ENCODE results near the gene DCAF8. TPM values are rescaled to one million over a fixed set of nuclear protein-coding genes. Genes with fewer than 3 reads are reported as not detected.

DCAF8 gene
- total and polyA plus RNA-seq, 2 experiments from 2014 or later: 55.0 to 104 TPM

GRCh38 chr1:160167056-160167455, 95.3 kb downstream of the DCAF8 start (continued):
- no peak for TF ChIP-seq ZNF462 (CRISPR knock-in tag; IDR thresholded peaks at IDR 0.05)

GRCh38 chr1:160166166-160166868, 96.0 kb downstream of the DCAF8 start:
- H4K20me1 ChIP-seq (replicated peaks; ENCODE audit: insufficient read depth): no peaks in the 10 kb centered on the region
- H3K79me2 ChIP-seq (replicated peaks; ENCODE audit: insufficient read depth): no peaks in the 10 kb centered on the region
- no peaks in the 10 kb centered on the region for H3K36me3 ChIP-seq (ENCODE audit: insufficient read depth)
- no peak overlapping the region for H3K4me3 ChIP-seq
- DNase-seq (ENCODE audit: low spot score) (no peak), ATAC-seq (no peak)
- H3K27ac ChIP-seq (ENCODE audit: low read depth): no peak overlapping the region
- Mint-ChIP-seq H3K4me3 (no peak overlapping the region; the same call in 2 of the 3 replicates), H3K27ac (no peak overlapping the region), H3K36me3 (ENCODE audit: low read depth) (no peaks in the 10 kb centered on the region), H3K27me3 (ENCODE audit: insufficient read depth, low read depth, poor library complexity) (peaks cover 15% of the 10 kb centered on the region), H3K4me1 (peaks cover 53% of the 10 kb centered on the region), H3K9me3 (no peaks in the 10 kb centered on the region)
- no peak overlapping the region for H2AFZ ChIP-seq
- no peaks in the 10 kb centered on the region for H3K27me3 ChIP-seq (ENCODE audit: insufficient read depth)
- H3K9me2 ChIP-seq (ENCODE audit: insufficient read depth): no peaks in the 10 kb centered on the region
- H3K4me1 ChIP-seq (ENCODE audit: insufficient read depth): peaks cover 40% of the 10 kb centered on the region
- peaks cover 14% of the 10 kb centered on the region for H3F3A ChIP-seq (replicated peaks; ENCODE audit: low read depth)
- H3K4me2 ChIP-seq: no peak overlapping the region
- TF ChIP-seq ETS1 (IDR thresholded peaks at IDR 0.05) (no peak), STAT1 (IDR thresholded peaks at IDR 0.05; ENCODE audit: unreplicated experiment) (no peak), EZH2phosphoT487 (IDR thresholded peaks at IDR 0.05; ENCODE audit: unreplicated experiment) (no peak), EZH2 (IDR thresholded peaks at IDR 0.05; ENCODE audit: low read depth, unreplicated experiment) (no peak), POLR2AphosphoS5 (IDR thresholded peaks at IDR 0.05; ENCODE audit: low read depth) (no peak), NANOG (IDR thresholded peaks at IDR 0.05; ENCODE audit: borderline replicate concordance) (no peak), CREB1 (CRISPR knock-in tag; IDR thresholded peaks at IDR 0.05; ENCODE audit: low read depth) (no peak), CTCF (conservative IDR thresholded peaks at IDR 0.05; ENCODE audit: low read depth in 2 of 2) (no peak), REST (IDR thresholded peaks at IDR 0.05; ENCODE audit: unreplicated experiment) (no peak), JUNB (IDR thresholded peaks at IDR 0.05; ENCODE audit: unreplicated experiment) (no peak), ZNF114 (CRISPR knock-in tag; IDR thresholded peaks at IDR 0.05) (no peak)

All from GM23338 (cell line).